ENCODE measurements around the gene ITPR1.

DNA sequence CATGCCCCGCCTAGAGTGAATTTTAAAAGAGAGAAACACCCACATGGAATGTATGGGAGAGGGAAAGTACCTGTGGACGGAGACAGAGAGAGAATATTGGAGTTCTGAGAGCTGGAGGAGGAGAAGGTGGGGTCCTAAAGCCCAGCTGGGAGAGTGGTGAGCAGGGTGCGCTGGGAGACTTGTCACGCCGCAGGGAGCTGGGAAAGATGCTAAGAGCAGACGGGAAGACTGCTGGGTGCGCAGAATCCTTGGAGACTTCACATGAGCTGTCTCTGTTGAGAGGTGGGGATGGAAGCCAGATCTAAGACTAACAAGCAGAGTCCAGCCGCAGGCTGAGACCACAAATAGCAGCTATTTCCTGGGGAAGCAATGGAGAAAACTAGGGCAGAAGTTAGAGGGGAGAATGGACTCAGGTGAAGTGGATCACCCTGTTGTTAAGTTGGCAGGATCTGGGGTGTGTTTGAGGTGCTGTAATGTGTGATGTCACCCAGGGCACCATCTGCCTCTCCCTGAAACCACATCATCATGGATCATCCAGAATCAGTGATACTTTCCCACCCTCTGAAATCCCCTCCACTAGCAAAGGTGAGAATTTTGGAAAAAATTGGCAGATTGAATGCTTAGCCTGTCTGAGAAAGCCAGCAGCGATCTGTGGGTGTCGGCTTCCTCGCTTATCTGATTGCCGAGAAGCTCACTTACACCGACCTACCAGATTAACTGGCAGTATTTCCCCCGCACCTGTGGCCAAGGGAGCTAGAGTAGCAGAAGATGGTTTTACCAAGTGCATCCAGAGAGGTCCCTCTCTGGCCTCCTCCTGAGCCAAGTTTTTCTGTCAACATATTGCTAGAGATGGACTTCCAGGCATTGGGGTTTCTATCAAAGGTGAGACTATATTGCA is 311.3 kb downstream of the ITPR1 start:
- TF ChIP-seq, protein P1, sequence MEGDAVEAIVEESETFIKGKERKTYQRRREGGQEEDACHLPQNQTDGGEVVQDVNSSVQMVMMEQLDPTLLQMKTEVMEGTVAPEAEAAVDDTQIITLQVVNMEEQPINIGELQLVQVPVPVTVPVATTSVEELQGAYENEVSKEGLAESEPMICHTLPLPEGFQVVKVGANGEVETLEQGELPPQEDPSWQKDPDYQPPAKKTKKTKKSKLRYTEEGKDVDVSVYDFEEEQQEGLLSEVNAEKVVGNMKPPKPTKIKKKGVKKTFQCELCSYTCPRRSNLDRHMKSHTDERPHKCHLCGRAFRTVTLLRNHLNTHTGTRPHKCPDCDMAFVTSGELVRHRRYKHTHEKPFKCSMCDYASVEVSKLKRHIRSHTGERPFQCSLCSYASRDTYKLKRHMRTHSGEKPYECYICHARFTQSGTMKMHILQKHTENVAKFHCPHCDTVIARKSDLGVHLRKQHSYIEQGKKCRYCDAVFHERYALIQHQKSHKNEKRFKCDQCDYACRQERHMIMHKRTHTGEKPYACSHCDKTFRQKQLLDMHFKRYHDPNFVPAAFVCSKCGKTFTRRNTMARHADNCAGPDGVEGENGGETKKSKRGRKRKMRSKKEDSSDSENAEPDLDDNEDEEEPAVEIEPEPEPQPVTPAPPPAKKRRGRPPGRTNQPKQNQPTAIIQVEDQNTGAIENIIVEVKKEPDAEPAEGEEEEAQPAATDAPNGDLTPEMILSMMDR (IDR thresholded peaks at IDR 0.05): no peak
- TF ChIP-seq POLR2AphosphoS5 (IDR thresholded peaks at IDR 0.05) (no peak), POLR2A (IDR thresholded peaks at IDR 0.05) (no peak), EP300 (IDR thresholded peaks at IDR 0.05) (no peak)
